GM18909 (cell line): ENCODE measurements around the gene CFHR1.
"Not testable (repeated sequence)": the region's sequence is repeated elsewhere in the genome, so short reads cannot be mapped to it uniquely, and the experiment has no call there.

Source experiments
- ATAC-seq: cut with Tn5 transposase; IDR thresholded peaks from one replicate; pipeline ENCODE4 v1.9.1; 2021; ENCODE audit warnings: mild to moderate bottlenecking; ENCODE audit not compliant: unreplicated experiment, poor library complexity

CFHR1 gene

DNA sequence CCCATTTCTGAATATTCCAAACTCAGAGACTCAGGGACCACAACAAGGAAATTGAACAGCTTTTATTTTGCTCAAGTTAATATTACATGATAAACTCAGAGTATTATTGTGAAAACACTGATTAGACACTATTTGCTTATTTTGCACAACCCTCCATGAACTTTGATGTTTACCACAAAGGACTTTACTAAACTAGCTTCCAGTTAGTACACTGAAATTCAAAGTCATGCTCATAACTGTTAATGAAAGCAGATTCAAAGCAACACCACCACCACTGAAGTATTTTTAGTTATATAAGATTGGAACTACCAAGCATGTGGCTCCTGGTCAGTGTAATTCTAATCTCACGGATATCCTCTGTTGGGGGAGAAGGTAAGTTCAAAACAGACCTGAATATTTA, at the start of gene CFHR1:
Gene CFHR1, plus strand, starts transcription at position 201 of the 400 bp plus-strand sequence. Its CDS starts 114 bp downstream, at position 315.
- ATAC-seq: not testable (repeated sequence)

DNA sequence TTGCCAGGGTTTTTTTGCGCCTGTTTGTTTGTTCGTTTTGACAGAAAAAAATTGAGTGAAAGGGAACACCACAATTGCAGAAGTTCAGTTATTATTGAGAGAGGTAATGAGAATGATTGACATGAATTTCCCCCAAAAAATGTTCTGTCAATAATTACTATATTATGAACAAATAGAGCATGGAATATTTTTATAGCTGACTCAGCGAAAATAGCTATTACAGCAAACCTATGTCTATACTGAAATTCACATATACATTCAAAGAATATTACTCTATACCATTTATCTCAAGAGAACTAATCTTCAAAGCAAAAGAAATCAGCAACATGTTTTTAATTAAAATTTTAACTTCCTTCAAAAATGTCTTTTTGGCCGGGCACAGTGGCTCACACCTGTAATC, 49.7 kb upstream of the CFHR1 start:
- not testable (repeated sequence) for ATAC-seq

DNA sequence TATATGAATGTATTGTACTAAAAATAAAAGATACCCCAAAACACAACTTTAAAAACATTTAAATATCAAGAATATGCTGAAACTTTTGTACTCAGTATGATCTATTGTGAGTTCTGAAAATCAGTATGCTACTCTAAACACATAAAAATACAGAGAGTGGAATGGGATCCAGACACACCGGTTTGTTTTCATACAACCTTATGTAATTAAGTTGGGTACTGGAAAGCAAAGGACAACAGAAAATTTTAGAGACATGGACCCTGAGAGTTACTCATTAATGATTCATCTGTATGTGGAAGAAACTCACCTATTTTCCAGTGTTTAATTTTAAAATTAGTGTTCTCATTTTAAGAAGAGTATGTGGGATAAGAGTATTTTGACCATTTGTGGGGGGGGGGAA, 45.8 kb upstream of the CFHR1 start:
- no peak for ATAC-seq

DNA sequence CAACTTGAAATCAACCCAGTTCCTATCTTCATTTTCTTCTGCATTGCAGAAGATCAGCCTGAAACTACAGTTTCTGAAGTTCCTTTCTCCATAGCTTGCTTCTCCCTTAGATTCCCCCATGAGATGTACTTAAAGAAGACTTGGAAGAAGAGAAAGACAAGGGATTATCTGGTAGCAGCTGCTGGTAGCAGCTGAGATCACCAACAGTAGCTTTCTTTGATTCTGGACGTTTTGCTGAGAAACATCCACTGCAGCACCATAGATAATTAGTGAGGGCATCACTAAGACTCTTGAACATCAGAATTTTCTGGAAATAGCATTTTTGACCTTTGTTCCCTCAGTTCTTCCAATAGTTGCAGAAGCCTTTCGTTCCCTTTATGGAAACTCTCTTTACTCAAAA, 45.4 kb upstream of the CFHR1 start:
- no peak for ATAC-seq

DNA sequence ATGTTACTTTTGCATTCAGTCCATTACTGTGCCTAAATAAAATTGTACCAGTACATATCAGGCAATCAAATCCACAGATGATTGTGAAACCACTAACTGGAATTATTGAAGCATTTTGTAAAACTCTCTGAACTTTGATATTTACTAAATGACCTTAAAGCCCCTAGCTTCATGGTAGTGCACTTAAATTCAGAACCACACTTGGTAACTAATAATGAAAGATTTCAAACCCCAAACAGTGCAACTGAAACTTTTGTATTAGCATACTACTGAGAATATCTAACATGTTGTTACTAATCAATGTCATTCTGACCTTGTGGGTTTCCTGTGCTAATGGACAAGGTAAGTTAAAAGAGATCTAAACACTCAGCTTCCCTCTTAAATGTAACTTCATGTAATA, 44.9 kb upstream of the CFHR1 start, which contains the start of gene CFHR3:
Gene CFHR3, plus strand, starts transcription at position 238 of the 400 bp plus-strand sequence. Its CDS starts 47 bp downstream, at position 285.
- peak; percentile 97 for ATAC-seq

DNA sequence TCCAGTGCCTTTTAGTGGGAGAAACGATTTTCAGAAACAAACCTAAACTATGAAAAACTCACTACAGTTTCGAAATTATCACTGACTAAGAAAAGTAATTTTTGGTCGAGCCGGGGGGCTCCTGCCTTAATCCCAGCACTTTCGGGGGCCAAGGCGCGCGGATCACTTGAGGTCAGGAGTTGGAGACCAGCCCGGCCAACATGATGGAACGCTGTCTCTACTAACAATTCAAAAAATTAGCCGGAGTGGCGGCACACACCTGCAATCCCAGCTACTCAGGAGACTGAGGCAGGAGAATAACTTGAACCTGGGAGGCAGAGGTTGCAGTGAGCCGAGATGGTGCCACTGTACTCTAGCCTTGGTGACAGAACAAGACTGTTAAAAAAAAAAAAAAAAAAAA, 41.9 kb upstream of the CFHR1 start:
- ATAC-seq: no peak

DNA sequence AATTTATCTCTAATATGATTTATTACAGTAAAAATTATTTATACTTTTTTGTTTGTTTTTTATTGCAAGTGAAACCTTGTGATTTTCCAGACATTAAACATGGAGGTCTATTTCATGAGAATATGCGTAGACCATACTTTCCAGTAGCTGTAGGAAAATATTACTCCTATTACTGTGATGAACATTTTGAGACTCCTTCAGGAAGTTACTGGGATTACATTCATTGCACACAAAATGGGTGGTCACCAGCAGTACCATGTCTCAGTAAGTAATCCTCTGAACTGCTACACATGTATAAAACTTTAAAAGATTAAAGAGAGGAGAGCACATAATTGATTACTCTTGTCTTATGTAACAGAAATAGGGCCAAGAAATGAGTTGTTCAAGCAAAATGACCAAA, 40.4 kb upstream of the CFHR1 start:
- no peak for ATAC-seq

DNA sequence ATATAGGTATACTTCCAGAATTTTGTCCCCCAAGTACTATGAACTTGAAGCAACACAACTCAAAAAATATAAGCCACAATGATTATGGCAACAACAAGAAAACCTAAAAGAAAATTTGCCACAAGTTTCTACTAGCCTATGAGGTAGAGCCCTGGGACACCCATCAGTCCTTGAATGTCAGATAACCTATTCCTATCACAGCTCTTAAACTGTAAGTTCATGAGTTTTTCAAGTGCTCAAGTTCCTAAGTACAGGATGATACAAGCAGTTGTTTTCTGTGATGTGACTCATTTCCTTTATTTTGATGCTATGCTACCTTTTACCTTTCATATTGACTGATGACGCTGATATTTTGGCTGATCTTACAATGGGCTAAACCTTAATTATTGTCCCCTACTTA, 28.3 kb upstream of the CFHR1 start:
- not testable (repeated sequence) for ATAC-seq

DNA sequence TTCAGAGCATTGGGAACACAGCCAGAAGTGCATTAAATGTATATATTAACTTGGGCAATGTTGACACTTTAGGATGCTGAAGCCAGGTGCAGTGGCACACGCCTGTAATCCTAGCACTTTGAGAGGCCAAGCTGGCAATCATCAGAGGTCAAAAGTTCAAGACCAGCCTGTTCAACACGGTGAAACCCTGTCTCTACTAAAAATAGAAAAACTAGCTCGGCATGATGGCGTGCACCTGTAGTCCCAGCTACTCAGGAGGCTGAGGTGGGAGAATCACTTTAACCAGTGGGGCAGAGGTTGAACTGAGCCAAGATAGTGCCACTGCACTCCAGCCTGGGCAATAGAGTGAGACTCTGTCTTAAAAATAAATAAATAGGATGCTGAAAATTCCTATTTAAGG, 25.4 kb upstream of the CFHR1 start:
- not testable (repeated sequence) for ATAC-seq

DNA sequence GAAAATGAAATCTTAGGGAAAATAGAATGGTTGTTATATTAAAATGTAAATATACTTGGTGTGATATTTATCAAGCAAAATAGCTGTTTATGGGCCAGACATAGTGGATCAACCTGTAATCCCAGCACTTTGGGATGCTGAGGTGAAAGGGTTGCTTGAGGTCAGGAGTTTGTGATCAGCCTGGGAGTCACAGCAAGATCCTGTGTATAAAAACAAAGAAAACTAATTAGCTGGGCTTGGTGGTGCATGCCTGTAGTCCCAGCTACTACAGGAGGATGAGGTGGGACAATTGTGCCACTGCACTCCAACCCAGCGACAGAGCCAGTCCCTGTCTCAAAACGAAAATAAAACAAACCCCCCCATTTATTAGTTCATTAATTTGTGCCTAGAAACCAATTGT, 21.6 kb upstream of the CFHR1 start:
- no peak for ATAC-seq

DNA sequence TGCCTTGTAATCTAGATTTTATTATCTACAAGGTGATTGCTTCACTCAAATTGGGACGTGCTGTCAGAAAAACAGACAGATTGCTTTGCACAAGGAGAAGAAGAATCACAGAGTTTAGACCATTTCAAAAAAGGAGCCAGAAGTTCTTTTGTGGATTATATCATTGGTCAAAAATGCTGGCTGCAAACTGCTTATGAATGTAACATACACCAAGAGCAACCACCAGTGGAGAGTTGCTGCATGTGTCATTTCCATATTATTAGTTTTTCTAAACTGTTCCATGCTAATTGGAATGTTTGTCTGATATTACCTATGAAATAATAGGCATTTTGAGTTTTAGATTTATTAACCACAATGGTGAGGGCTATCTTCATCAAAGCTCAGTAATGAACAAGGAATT, 17.6 kb upstream of the CFHR1 start:
- ATAC-seq: not testable (repeated sequence)

DNA sequence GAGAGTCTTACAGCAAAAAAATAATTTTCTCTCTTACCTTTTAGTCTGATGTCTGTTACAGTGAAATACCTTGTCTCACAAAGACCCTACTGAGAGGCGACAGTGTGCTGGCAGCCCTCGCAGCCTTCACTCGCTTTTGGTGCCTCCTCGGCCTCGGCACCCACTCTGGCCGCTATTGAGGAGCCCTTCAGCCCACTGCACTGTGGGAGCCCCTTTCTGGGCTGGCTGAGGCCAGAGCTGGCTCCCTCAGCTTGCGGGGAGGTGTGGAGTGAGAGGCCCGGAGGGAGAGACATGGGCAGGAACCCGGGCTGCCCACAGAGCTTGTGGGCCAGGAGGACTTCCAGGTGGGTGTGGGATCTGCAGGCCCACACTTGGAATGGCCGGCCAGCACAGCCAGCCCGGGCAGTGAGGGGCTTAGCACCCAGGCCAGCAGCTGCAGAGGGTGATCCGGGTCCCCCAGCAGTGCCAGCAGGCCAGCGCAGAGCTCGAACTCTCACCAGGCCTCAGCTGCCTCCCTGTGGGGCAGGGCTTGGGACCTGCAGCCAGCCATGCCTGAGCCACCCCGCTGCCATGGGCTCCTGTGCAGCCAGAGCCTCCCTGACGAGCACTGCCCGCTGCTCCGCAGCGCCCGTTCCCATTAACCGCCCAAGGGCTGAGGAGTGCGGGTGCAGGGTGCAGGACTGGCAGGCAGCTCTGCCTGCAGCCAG, 10.8 kb upstream of the CFHR1 start:
- no peak for ATAC-seq

DNA sequence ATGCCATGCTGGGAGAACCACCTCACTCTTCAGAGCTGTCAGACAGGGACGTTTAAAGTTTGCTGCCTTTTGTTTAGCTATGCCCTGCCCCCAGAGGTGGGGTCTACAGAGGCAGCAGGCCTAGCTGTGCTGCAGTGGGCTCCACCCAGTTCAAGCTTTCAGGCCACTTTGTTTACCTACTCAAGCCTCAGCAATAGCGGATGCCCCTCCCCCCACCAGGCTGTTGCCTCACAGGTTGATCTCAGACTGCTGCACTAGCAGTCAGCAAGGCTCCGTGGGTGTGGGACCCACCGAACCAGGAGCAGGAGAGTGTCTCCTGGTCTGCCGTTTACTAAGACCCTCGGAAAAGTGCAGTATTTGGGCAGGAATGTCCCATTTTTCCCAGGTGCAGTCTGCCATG, 2.1 kb upstream of the CFHR1 start:
- ATAC-seq: not testable (repeated sequence)

DNA sequence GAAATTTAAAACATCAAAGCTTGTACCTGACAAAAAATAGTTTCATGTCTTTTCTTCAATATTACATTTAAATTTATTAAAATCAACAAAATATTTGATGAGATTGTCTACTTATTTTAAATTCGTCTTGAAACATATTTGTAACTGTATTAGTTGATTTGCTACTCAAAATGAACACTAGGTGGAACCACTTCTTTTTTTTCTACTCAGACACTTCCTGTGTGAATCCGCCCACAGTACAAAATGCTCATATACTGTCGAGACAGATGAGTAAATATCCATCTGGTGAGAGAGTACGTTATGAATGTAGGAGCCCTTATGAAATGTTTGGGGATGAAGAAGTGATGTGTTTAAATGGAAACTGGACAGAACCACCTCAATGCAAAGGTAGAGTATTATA, 8.3 kb downstream of the CFHR1 start:
- ATAC-seq: peak; percentile 89

DNA sequence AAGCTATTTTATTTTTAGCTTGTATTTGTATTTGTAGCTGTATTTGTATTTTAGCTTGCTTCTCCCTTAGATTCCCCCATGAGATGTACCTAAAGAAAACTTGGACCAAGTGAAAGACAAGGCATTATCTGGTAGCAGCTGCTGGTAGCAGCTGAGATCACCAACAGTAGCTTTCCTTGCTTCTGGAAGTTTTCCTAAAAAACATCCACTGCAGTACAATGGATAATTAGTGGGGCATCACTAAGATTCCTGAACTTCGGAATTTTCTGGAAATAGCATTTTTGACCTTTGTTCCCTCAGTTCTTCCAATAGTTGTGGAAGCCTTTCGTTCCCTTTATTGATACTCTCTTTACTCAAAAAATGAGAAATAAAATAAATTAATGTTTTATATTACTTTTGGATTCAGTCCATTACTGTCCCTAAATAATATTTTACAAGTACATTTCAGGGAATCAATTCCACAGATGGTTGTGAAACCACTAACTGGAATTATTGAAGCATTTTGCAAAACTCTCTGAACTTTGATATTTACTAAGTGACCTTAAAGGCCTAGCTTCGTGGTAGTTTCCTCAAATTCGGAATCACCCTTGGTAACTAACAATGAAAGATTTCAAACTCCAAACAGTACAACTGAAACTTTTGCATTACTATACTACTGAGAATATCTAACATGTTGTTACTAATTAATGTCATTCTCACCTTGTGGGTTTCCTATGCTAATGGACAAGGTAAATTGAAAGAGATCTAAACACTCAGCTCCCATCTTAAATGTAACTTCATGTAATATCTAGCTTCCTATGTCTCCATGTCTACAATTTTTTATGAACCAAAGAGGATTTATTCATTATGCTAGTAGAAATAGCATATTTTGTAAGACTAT, 30.3 kb downstream of the CFHR1 start:
- ATAC-seq: not testable (repeated sequence)

DNA sequence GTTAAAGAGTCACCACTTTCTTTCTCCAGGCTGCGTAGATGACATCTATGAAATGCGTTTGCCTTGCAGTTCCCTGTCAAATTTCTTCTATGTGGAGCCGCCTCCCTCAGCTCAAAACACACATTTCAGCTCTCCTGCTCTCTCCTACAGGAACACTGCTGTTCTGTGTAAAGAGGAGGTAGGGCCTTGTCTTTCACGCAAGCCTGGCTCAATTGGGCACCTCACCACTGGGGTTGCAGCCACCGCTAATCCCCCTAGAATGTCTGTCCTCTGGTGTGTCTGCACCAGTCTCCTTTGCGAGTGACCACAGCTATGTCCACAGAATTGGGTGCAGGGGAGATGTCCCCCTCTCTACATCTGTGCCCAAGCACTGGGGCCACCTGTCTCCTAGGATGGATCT, 36.5 kb downstream of the CFHR1 start:
- no peak for ATAC-seq

DNA sequence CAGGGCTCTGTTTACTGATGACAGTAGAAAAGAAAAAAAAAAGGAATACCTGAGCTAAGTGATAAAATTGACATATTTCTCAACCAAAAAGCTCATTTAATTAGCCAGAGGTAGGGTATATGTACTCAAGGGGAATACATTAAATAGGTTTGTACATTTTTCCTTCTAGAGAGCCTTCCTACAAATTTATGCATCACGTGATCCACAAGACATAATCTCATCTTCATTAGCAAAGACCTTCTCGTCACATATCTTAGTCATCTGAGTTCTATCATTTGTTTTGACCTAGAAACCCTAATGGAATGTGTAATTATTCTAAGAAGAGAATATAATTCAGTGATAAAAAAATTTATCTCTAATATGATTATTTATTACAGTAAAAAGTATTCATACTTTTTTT, 37.7 kb downstream of the CFHR1 start:
- no peak for ATAC-seq

DNA sequence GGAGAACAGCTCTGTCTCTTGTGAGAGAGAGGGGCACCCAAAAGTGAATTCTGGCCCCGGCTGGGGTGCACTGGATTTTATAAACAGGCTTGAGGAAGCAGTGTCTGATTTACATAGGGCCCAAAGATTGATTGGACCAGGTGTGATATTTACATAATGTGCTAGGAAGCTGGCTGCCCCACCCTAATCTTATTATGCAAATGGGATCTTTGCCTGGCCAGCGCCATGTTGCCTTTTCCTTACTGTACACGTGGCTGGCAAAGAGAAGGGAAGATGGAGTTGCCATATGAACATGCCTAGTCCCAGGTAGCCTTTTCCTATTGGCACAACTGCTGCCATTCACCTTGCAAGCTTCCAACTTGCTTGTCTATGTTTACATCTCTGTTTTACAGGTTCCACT, 39.3 kb downstream of the CFHR1 start:
- ATAC-seq: no peak

DNA sequence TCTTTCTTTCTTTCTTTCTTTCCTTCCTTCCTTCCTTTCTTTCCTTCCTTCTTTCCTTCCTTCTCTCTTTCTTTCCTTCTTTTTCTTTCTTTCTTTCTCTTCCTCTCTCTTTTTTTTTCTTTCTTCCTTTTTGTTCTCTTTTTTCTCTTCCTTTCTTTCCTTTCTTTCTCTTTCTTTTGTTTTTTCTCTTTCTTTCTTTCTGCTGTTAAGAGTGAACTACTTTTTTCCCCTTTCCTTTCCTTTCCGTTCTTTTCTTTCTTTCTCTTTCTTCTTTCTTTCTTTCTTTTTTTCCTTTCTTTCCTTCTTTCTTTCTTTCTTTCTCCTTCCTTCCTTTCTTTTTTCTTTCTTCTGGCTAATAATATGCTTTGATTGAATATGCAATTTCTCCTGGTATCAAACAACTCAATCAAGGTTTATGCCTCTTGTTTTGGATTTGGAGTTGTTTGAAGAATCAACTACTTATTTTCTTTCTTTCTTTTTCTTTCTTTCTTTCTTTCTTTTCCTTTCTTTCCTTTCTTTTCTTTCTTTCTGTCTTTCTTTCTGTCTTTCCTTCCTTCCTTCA, 40.9 kb downstream of the CFHR1 start:
- ATAC-seq: no peak

DNA sequence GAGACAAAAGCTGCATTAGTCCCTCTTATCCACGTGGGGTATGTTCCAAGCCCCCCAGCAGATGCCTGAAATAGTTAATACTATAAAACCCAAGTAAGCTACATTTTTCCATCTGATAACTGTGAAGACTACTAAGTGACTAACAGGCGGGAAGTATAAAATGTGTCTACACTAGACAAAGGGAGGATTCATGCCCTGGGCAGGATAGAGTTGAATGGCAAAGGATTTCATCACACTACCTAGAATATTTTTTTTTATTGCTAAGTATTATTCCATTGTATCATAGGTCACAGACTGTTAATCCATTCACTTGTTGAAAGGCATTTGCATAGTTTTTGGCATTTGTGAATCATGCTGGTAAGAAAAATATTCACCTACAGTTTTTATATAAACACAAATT, 41.9 kb downstream of the CFHR1 start:
- ATAC-seq: no peak

DNA sequence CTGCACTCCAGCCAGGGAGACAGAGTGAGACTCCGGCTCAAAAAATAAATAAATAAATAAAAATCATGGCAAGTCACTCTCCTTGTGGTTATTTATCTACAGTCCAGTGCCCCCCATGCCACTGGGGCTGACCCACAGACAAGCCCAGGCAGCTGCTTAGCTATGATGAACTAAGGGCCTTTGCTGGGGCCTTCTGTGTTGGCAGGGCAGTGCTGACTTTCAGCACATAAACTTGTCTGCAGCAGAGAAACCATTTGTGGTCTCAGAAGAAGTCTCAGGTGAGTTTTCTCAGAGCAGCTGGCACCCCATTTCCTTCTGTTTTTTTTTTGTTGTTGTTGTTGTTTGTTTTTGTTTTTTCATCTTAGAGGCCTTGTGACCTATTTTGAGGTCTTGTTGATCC, 47.4 kb downstream of the CFHR1 start:
- ATAC-seq: no peak
